Stimulated activated CD8-positive, alpha-beta memory T cell treated with anti-CD3 and anti-CD28 coated beads, Interleukin-7, amount 100 ng/mL, for 4 hours (primary cell): ENCODE data around the gene YWHAH.
A peak's percentile ranks its signal among the peaks of the same experiment; 100 is the strongest.

Experiments used
- DNase-seq, 2 donors: peaks; one replicate each; pipeline ENCODE4 v3.0.0-alpha.2; 2020; ENCODE audit warnings: low read depth in 2 of 2

The YWHAH gene

DNA sequence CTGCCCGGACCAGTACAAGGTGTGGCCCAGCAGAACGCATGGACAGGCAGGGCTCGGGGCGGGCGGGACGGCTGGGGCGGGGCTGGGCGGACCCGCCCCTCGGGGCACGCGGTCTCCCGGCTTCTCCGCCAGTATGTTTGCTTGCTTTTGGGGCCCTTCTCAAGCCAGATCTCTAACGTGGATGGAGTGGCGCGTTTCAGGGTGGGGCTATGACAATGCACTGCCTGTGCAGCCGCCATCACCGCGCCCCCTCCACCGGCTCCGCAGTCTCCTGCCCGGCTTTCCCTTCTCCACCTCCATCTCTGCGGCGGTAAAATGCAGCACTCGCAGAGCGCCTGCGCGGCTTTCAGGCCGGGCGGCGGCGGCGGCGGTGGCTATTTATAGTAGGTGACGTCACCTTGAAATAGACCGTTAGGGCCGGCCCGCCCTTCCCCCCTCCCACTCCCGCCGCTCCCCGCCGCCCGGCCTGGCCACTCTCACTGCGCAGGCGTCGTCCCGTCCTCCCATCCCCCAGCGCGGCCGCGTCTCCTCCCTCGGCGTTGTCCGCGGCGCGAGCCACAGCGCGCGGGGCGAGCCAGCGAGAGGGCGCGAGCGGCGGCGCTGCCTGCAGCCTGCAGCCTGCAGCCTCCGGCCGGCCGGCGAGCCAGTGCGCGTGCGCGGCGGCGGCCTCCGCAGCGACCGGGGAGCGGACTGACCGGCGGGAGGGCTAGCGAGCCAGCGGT is at the start of gene YWHAH:
Gene YWHAH, plus strand, starts transcription at position 558 of the 722 bp plus-strand sequence. CDS start 199 bp downstream, outside the sequence.
- peak; percentile 73 to 85 for DNase-seq

DNA sequence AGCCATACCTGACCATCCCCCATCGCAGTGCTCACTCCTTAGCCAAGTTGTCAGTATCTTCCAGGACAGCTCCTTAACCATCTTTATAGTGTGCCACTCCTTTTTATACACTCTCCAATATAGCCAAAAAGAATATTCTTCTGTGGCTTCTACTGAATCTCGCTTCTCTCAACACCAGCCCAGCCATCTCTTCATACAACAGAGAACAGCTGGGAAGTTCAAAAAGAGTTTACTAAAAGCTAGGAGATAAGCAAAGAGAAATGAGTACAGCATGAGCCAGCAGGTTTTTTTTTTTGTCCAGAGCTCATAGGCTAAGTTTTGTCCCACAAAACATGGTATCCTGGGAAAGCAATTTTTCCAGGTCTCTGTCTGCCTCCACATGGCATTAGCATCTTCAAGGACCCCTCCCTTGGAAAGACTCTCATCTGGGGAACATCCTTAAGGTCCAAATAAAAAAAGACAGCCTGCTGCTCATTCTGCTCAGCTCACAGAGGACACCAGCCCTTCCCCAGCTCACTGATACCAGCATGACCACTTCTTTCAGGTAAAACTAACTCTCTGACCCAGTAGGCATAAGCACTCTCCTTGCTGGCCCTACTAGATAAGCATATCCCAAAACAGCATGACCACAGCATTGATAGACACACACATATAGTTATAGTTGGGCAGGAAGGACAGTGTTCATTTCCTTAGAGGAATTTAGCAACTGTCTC is 48.8 kb upstream of the YWHAH start:
- DNase-seq: no peak

DNA sequence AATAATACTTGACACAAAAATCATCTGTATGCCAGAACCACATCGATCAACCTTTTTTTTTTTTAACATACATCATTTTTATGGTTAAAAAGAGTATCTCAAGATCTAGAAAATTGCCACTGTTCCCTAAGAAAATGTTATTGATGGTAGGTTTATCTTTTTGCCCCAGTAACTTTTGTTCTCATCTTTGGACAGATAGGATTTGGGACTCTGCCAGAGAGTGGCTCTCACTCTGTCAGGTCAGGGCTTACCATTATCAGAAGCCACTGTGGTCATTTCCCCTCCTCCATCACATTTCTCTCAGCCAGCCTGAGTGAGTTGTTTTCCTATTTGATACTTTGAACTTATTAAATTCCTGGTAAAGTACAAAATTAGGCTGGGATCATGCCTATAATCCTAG is 47.9 kb upstream of the YWHAH start:
- no peak for DNase-seq

DNA sequence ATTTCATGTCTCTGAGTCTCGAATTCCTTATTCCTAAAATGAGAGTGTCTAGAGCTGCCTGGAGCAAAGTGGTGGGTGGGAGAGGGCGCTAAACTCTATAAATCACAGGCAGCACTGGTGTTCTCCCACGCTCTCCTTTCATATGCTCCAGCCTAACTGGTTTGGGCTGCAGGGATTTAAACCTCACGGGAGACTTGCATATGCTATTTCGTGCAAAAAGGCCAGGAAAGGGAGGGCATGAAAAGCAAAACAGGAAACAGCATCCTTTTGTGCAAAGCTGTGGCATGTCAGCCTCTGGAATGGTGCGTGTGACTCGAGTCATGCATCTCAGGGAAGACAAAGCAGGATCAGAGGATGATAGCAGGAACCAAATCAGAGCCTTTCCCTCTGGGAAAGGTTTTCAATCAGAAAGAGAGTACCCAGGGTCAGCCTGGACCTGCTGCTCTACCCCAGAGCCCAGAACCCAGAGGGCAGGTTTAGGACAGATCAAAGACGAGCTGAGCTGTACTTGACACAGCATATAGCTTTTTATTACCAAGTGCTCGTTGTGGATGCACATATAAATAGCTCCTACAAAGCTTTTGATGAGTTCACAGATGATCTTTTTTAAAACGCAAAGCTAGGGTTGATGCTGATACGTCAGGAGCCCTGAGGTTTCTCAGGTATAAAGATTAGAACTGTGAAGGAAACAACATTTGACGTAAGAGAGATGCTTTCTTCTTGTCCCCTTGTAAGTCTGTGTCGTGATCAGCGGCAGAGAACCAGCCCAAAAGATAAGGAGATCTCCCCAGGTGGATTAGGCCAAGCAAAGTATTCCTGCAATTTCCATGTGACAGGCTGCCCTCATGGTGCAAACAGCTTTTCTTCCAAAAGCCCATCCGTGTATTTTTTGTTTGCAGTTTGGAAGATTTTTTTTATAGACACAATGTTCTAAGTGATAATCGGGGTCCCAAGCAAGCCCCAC is 46.2 kb upstream of the YWHAH start:
- DNase-seq: no peak

DNA sequence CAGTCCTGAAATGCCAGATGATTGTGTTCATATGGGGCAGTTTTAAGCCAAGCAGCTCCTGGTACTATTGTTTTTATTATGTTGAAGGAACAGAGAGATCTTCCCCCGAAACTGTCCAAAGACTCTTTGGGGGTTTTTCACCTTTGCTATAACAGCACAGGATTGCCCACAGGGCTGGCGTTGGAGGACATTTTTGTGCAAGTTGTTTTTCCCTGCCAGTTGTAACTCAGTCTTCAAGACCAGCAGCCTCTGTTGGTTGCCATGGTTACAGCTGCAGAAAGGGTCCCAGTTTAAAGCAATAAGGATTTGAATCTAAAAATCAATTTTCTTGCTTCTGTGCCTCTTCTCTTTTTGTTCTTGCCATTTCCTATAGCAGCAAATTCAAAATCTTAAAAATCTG is 45.4 kb upstream of the YWHAH start:
- no peak for DNase-seq

DNA sequence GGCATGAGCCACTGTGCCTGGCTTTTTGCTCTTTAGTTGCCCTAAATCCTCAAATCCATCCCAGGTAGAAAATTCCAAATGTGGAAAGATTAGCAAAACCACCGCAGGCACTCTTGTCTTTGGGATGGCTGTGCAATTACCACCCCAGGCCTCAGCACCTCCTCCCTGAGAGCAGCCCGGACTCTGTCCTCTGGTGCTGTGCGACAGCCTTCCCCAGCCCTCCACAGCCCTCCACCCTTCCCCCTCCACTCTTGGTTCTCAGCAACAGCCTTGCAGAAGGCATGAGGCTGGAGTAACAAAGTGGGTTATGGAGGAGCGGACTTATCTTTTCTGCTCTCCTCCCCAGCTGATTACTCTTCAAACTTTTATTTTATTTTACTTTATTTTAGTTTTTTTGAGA is 44.7 kb upstream of the YWHAH start:
- no peak for DNase-seq

DNA sequence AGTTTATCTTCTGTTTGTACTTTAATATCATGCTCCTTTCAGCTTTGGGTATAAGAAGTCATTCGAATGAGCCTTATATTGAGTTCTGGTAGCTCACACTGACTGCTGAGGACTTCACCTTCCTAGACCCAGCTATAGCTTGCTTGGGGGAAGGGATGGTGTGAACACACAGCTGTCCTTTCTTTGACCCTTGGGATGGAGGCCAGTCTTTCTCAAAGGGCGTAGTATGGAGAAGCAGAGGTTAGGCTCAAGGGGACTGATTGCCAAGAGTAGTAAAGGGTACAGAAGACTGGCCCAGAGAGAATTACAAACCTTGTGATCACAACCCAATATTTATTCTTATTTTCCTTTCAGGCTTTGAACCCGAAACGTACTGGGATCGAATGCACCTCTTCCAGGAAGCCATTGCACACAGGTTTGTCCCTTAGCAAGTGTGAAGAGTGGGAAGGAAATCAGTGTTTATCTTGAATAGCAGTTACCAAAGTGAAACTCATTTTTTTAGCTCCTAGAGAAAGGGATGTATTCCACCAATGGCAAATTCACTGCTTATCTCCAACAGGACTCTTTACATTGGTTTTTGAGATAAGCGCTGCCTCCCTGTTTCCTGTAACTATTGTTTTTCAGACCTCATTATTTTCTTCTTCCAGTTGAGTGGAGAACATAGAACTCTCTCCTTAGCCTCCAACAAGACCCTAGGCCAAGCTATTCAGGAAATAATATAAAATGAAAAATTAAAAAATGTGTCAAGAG is 42.8 kb upstream of the YWHAH start:
- DNase-seq: no peak

DNA sequence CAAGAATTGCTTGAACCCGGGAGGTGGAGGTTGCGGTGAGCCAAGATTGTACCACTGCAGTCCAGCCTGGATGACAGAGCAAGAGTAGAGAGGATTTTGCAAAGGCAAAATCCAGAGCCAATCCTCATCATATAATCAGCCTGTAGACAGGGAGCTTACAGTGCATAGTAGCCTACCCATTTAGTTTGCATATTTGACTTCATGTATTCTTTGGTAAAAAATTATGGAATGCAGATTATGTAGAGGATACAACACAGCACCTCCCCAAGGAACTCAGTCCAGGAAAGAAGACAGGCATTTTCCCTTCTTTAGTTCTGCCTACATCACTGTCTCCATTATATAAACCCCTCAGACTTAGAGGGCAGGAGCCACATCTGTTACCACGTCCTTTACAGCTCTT is 39.7 kb upstream of the YWHAH start:
- no peak for DNase-seq

DNA sequence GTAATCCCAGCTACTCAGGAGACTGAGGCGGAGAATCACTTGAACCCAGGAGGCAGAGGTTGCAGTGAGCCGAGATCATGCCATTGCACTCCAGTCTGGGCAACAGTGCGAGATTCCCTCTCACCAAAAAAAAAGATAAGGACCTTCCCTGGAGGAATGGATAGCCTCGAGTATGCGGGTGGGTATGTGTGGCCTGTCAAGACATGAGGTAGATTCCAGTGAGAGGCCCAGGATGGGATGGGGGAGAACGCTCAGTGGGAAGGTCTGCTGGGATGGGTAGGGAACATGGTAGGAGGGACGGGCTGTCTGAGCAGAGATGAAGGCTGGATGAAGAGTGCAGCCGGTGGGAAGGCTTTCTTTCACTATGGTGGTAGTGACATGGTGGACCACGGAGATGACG is 39.0 kb upstream of the YWHAH start:
- DNase-seq: no peak

DNA sequence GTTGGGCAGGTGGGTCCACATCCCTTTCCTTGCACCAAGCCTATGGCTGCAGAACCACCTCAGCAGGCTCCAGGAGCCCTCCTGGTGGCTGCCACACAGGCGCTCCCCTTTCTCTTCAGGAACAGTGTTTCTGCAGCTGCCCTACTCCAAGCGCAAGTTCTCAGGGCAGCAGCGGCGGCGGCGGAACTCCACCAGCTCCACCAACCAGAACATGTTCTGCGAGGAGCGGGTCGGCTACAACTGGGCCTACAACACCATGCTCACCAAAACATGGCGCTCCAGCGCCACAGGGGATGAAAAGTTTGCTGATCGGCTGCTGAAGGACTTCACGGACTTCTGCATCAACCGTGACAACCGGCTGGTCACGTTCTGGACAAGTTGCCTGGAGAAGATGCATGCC is 38.2 kb upstream of the YWHAH start:
- DNase-seq: no peak

DNA sequence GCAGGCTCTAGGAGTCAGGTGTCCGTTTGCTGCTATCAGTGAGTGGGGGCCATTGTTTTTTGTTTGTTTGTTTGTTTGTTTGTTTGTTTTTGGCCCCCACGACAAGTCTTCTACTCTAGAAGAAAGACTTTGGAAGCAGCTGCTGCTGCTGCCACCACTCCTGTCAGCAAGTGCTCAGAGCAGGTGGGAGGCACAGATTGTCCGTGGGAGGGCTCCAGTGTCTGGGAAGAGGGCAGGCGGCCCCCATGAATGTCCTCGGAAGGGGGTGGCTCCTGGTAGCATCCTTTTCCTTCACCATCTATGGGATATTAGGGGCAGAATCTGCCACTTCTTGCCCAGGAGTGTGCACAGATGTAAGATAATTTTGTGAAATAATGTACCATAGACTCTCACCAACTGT is 37.8 kb upstream of the YWHAH start:
- DNase-seq: no peak

DNA sequence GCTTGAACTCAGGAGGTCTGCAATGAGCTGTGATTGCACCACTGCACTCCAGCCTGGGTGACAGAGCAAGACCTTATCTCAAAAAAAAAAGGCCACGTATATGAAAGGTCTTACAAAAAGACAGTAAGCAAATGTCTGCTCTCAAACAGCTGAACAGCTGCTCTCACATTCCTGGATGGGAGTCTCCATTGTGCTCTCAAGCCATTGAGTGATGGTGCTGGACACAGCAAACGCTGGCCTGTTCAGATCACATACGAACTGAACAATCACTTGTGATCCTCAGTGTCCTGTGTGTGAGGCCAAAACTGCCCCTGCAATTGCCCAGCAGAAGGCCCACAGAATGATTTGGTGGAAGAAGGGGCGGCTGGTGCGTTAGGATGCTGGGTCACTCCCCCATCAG is 34.4 kb upstream of the YWHAH start:
- no peak for DNase-seq

DNA sequence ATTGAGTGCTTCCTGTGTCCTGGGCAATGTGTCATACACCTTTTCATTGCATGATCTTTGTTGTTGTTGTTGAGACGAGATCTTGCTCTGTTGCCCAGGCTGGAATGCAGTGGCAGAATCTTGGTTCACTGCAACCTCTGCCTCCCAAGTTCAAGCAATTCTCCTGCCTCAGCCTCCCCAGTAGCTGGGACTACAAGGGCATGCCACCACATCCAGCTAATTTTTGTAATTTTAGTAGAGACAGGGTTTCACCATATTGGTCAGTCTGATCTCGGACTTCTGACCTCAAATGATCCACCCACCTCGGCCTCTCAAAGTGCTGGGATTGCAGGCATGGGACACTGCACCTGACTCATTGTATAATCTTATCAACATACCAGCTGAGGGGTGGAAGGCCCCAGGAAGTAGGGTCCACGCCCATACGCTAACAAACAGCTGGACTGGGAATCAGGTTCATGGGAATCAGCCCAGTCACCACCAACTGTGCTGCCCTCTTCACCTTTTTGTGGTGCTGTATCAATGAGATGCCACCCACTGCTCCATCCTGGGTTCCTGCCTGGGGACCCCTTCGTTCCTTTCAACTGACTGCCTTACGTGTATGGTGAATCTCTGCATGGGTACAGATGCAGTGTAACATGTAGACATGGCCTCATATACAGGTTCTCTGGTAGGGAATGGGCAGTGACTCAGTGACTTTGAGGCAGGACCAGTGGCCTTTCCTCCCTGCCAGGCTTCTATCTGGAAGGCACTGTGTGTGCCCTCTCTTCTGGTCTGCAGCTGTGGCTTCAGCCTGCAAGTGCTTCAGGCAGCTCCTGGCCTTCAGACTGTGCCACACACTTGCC is 32.5 kb upstream of the YWHAH start:
- DNase-seq: no peak

DNA sequence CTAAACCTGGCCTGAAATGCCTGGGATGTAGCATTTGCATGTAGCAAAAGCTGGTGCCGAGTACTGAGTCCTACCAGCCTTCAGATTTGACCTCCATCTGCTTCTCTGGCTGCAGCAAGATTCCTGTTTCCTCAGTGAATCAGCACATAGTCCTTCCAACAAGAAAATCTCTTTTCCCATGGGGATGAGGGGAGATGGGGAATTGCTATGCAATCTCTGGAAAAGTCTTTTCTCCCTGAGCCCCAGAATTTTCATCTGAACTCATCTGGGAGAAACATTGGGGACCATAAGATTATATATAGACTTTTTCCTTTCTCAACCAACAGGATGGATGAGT is 32.0 kb upstream of the YWHAH start:
- DNase-seq: no peak

DNA sequence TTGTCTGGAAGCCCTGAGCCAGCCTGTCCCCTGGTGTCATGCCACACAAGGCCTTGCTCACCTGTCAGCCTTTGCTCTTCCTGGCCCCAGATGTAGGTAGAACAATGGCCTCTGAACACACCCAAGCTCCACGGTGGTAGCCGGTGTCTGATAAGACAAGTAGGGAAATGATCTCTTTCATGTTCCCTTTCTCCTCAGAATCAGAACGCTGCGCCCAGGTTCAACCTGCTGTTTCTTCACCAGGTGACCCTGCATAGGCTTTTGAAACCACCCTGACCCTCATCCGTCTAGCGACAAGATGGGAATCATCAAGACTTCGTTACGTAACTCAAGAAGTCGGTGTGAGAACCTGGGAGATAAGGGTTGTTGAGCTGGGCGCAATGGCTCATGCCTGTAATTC is 28.7 kb upstream of the YWHAH start:
- no peak for DNase-seq

DNA sequence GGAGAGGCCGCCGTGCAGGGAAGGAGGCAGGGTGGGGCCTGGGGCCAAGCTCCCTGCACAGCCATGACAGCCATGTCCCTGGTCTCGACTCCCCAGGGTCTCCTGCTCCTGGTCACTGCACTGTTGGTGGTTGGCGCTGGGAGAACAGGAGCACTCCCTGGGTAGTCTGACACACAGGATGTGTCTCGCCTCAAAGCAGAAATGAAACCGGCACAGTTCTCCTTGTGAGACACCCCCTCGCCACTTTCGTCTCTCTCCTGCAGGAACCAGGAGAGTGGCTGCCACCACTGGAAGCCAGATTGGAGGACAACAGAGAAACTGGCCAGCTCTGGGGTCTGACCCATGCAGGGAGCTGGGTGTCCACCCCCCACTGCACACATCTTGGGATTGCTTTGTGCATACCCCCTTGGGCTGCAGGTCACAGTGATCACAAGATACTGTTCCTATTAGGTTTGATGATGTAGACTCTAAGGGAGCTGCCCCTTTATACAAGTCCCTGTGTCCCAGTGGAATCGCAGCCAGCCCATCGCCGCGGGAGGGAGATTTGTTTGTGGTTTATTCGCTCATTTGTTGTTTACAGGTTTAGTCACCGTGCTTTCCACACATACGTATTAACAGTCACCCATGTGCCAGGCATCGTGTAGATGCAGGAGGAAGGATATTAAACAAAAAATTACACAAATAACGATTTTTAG is 27.0 kb upstream of the YWHAH start:
- DNase-seq: no peak

DNA sequence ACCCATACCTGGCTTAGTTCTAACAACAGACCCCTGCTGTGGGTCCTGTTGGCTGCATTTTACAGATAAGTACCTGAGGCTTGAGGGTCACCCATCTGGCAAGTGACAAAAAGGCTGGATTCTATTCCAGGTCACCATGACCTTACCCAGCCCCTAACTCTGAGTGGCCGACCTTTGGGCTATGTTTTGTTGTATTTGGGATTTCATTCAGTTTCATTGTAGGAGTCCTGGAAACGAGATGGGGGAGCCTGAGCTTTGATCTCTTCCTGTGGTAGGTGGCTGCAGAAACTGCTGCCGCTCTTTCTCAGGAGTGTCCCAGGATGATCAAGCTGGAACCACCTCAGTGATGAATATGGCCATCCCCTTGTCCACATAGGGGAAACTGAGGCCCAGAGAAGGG is 24.6 kb upstream of the YWHAH start:
- no peak for DNase-seq

DNA sequence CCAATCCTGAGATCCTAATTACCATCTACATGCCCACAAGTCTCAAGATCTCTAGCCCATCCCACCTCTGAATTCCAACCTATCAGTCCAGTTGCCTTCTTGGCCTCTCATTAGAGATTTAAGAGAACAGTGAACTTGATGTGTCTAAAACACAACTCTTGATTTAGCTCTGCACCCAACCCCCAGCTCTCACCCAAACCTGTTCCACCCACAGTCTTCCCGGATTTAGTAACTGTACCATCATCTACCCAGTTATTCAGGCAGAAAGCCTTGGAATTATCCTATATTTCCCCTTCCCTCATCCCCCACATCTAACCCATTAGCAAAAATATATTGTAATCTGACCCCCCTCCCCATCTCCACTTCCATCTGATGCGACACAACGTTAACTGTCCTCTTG is 24.0 kb upstream of the YWHAH start:
- DNase-seq: no peak

DNA sequence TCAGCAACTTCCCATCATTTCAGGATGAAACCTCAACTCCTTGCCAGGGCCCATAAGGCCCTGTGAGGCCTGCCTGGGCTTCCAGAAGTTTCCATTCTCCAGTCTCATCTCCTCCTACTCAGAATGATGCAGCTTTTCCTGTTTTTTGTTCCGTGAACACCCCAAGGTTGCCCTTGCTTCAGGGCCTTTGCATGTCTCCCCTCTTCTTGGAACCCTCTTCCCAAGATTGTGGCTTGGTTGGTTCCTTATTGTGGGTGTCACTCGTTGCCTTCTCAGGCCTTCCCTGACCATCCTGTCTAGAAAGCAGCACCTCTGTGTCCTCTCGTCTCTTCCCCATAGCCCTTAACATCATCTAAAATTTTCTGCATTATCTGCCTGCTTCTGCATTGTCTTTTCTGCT is 23.2 kb upstream of the YWHAH start:
- DNase-seq: no peak

DNA sequence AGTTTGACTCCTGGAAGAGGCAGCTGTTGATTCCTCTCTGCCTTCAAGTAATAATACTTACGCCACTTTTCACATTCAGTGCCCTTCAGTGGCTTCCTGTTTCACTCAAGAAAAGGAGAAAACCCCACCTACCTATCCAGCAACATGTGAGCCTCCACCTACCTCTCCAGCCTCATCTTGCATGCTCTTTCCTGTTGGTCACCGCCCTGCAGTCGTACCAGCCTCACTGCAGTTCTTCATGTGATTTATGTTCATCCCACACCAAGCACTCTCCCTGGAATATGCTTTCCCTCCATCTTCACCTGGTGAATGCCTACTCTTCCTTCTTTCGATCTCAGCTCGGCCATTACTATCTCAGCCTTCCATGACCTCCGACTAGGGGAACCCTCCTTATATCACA is 21.8 kb upstream of the YWHAH start:
- DNase-seq: no peak
